GM23248 (cell line): Measurements from ENCODE around the gene TARBP2. TPM values are rescaled to one million over a fixed set of nuclear protein-coding genes. Genes with fewer than 3 reads are reported as not detected.

Experiments
- DNase-seq: peaks from one replicate; pipeline ENCODE4 v3.0.0-alpha.2; 2015
- H2AFZ ChIP-seq: fragments of 200-600 bp; sonication (generic); 2 replicates; pipeline ENCODE4 v1.6.1; 2016; ENCODE audit warnings: antibody characterized with exemption
- H3F3A ChIP-seq: fragments of 200-600 bp; sonication (generic); 2 replicates; pipeline ENCODE4 v1.6.1; 2016; ENCODE audit warnings: mild to moderate bottlenecking, antibody characterized with exemption, mixed run types; ENCODE audit not compliant: insufficient read depth
- H3K27ac ChIP-seq: fragments of 200-600 bp; sonication (generic); 2 replicates; pipeline ENCODE4 v1.5.1; 2016; ENCODE audit warnings: mild to moderate bottlenecking
- H3K27me3 ChIP-seq: fragments of 200-600 bp; sonication (generic); replicated peaks from 2 replicates; pipeline ENCODE4 v1.6.1; 2016; ENCODE audit warnings: mild to moderate bottlenecking; ENCODE audit not compliant: insufficient read depth
- H3K36me3 ChIP-seq: fragments of 200-600 bp; sonication (generic); 2 replicates; pipeline ENCODE4 v1.6.1; 2016; ENCODE audit warnings: low read depth, mild to moderate bottlenecking
- H3K4me1 ChIP-seq: fragments of 200-600 bp; sonication (generic); 2 replicates; pipeline ENCODE4 v1.6.1; 2016; ENCODE audit warnings: mild to moderate bottlenecking; ENCODE audit not compliant: insufficient read depth
- H3K4me2 ChIP-seq: fragments of 200-600 bp; sonication (generic); one replicate; pipeline ENCODE4 v1.6.1; 2016; ENCODE audit warnings: mild to moderate bottlenecking; ENCODE audit not compliant: unreplicated experiment
- H3K4me3 ChIP-seq: fragments of 200-600 bp; sonication (generic); 2 replicates; pipeline ENCODE4 v1.5.1; 2016; ENCODE audit warnings: mild to moderate bottlenecking
- H3K79me2 ChIP-seq: fragments of 200-600 bp; sonication (generic); 2 replicates; pipeline ENCODE4 v1.6.1; 2016; ENCODE audit warnings: mild to moderate bottlenecking; ENCODE audit not compliant: insufficient read depth
- H3K9ac ChIP-seq: fragments of 200-600 bp; sonication (generic); 2 replicates; pipeline ENCODE4 v1.6.1; 2016; ENCODE audit warnings: mild to moderate bottlenecking
- H3K9me2 ChIP-seq: fragments of 200-600 bp; sonication (generic); 2 replicates; pipeline ENCODE4 v1.6.1; 2016; ENCODE audit warnings: mixed run types, mild to moderate bottlenecking, moderate library complexity; ENCODE audit not compliant: insufficient read depth
- H3K9me3 ChIP-seq: fragments of 200-600 bp; sonication (generic); one replicate; pipeline ENCODE4 v1.6.1; 2017; ENCODE audit warnings: low read depth
- H4K20me1 ChIP-seq: fragments of 200-600 bp; sonication (generic); 2 replicates; pipeline ENCODE4 v1.6.0; 2016; ENCODE audit not compliant: insufficient read depth
- EZH2 ChIP-seq: fragments of 200-600 bp; sonication (generic); IDR thresholded peaks from 2 replicates; pipeline ENCODE4 v1.6.1; 2018; ENCODE audit warnings: antibody characterized with exemption, mild to moderate bottlenecking; ENCODE audit not compliant: insufficient read depth, poor library complexity, severe bottlenecking
- EZH2phosphoT487 ChIP-seq: fragments of 200-600 bp; sonication (generic); IDR thresholded peaks from 2 replicates; pipeline ENCODE4 v1.6.1; 2018; ENCODE audit warnings: antibody characterized with exemption, moderate library complexity, mild to moderate bottlenecking, low read depth; ENCODE audit not compliant: insufficient read depth
- WGBS, 2 experiments: methylation state at CpG; one replicate each; pipeline ENCODE4 v1.1.6; 2015 to 2017; ENCODE audit warnings: low lambda C conversion rate in 2 of 2, low coverage in 1 of 2; ENCODE audit errors: missing lambda C conversion rate in 2 of 2; 5-methylcytosine and 5-hydroxymethylcytosine counted together
- in situ Hi-C: fragments of 300-500 bp; cut with MboI; formaldehyde crosslinking; loops from 2 replicates; pipeline ENCODE4 v1.15.0; 2020
- polyA plus RNA-seq: library from polyadenylated mRNA; unstranded; fragments of >200 nt; fragmentation: Nextera tagmentation; extraction: Ambion mirVana; gene quantifications from 2 replicates; pipeline ENCODE4 v1.2.1, GENCODE V29; 2016
- total RNA-seq: library from RNA; depleted of rRNA; stranded (reverse); fragments of >200 nt; shearing (Covaris generic); gene quantifications from 2 replicates; pipeline ENCODE4 v1.2.3, GENCODE V29; 2014

Gene TARBP2
- total and polyA plus RNA-seq, 2 experiments from 2014 or later = 36.0 to 40.1 TPM

- DNase-seq = no peak
- 82 to 83% methylated on average over 10 of the region's 10 CpGs for WGBS, 2 experiments
- H3K4me3 ChIP-seq = no peak overlapping the region
- H3K9me3 ChIP-seq = no peaks in the 10 kb centered on the region
- H3F3A ChIP-seq = peaks cover 41% of the 10 kb centered on the region
- H3K9me2 ChIP-seq = no peaks in the 10 kb centered on the region
- H2AFZ ChIP-seq = no peak overlapping the region
- H3K27ac ChIP-seq = peak overlapping the region; percentile 15; the same call in 1 of the 2 replicates
- in situ Hi-C loops = no loop called here
- H3K27me3 ChIP-seq = no peaks in the 10 kb centered on the region
- no peak overlapping the region for H3K4me2 ChIP-seq
- peaks cover 29% of the 10 kb centered on the region for H3K36me3 ChIP-seq
- peaks cover 24% of the 10 kb centered on the region for H3K79me2 ChIP-seq
- peaks cover 7% of the 10 kb centered on the region; the same call in 1 of the 2 replicates for H4K20me1 ChIP-seq
- H3K9ac ChIP-seq = no peak overlapping the region
- no peak for TF ChIP-seq EZH2
- no peak for TF ChIP-seq EZH2phosphoT487
- peaks cover 20% of the 10 kb centered on the region for H3K4me1 ChIP-seq
These were observed 16.2 kb upstream of the TARBP2 start for GRCh38 chr12:53484686-53485575.

DNA sequence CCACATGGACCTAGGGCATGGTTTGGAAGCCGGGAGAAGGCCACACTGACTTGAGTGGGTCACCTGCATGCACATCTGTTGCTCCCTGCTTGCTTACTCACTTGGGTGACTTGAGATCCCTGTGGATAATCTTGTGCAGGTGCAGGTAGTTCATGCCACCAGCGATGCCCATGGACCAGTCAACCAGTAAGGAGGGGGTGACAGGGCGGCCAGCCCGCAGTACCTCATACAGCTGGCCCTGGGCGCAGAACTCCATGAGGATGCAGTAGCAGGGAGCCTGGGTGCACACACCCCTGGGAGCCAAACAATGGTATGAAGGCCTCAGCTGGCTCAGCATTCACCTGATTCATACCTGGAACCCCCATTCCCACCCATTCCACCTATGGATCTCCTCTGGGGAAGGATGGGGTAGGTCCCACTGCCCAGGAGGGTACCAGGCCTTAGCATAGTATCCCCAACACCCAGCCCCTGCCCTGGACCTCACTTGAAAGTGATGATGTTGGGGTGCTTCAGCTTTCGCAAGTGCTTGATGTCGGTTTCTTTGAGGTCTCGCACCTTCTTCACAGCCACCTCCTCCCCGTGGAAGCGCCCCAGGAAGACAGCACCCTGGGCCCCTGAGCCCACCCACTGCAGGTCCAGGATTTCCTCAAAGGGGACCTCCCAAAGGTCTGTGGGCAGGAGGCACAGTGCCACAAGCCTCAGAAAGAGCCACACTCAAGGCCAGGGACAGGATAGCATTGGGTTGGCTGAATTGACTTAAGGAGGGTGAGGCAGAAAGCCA is 14.9 kb upstream of the TARBP2 start:
- H4K20me1 ChIP-seq = peaks cover 7% of the 10 kb centered on the region; the same call in 1 of the 2 replicates
- DNase-seq = no peak

GRCh38 chr12:53486736-53487487 is 14.2 kb upstream of the TARBP2 start:
- no peak for TF ChIP-seq EZH2phosphoT487
- TF ChIP-seq EZH2 = no peak
- 75 to 79% methylated on average over 17 of the region's 17 CpGs for WGBS, 2 experiments
- H3K9me2 ChIP-seq = no peaks in the 10 kb centered on the region
- peaks cover 32% of the 10 kb centered on the region for H3K79me2 ChIP-seq
- H3K4me3 ChIP-seq = no peak overlapping the region
- H3K27ac ChIP-seq = no peak overlapping the region
- H3F3A ChIP-seq = peaks cover 23% of the 10 kb centered on the region
- no peaks in the 10 kb centered on the region for H3K9me3 ChIP-seq
- no peak overlapping the region for H3K9ac ChIP-seq
- peaks cover under 1% of the 10 kb centered on the region for H3K4me1 ChIP-seq
- no peaks in the 10 kb centered on the region for H3K27me3 ChIP-seq
- no peak overlapping the region for H3K4me2 ChIP-seq
- DNase-seq = no peak
- peaks cover 4% of the 10 kb centered on the region; the same call in 1 of the 2 replicates for H4K20me1 ChIP-seq
- in situ Hi-C loops = no loop called here
- H3K36me3 ChIP-seq = peaks cover 16% of the 10 kb centered on the region
- no peak overlapping the region for H2AFZ ChIP-seq

More for the DNA sequence above, 14.9 kb upstream of the TARBP2 start:
- Histone ChIP-seq H3K36me3 (peaks cover 20% of the 10 kb centered on the region), H3K9ac (no peak overlapping the region), H3F3A (peaks cover 31% of the 10 kb centered on the region), H2AFZ (no peak overlapping the region), H3K9me2 (no peaks in the 10 kb centered on the region), H3K9me3 (no peaks in the 10 kb centered on the region), H3K27me3 (no peaks in the 10 kb centered on the region), H3K4me1 (peaks cover 8% of the 10 kb centered on the region), H3K4me3 (no peak overlapping the region), H3K4me2 (no peak overlapping the region), H3K27ac (no peak overlapping the region), H3K79me2 (peaks cover 28% of the 10 kb centered on the region)
- 89 to 92% methylated on average over 10 of the region's 10 CpGs for WGBS, 2 experiments
- in situ Hi-C loops = no loop called here
- TF ChIP-seq EZH2 (no peak), EZH2phosphoT487 (no peak)

DNA sequence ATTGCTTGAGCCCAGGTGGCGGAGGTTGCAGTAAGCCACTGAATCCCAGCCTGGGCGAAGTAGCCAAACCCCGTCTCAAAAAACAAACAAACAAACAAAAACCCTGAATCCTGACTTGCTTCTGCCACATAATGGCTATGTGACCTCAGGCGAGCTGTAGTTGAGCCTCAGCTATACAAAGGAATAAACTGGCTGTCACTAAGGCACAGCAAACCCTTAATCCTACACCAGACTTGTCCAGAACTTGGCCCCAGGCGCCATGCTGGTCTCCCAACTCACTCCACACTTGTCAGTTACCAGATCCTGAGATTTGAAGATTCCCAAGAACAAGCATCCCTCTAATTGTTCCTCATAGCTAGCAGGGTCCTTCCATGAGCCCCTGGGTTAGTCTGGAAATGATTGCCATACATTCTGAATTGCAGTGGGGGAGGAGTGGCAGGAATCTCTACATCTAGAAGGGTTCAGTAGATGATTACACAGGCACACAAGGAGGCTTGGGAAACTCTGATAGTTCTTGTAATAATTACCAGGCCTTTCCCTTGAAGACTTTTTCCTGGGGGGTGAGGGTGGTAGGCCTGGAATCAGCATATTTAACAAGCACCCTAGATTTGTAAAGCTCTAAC is 11.7 kb upstream of the TARBP2 start:
- Histone ChIP-seq H3K79me2 (peaks cover 42% of the 10 kb centered on the region), H4K20me1 (no peaks in the 10 kb centered on the region), H3K27me3 (no peaks in the 10 kb centered on the region), H3K4me1 (peaks cover 9% of the 10 kb centered on the region; the same call in 1 of the 2 replicates), H3K36me3 (no peaks in the 10 kb centered on the region), H3K4me3 (no peak overlapping the region), H3K9me2 (no peaks in the 10 kb centered on the region), H3K9ac (no peak overlapping the region), H3K27ac (no peak overlapping the region), H3K4me2 (no peak overlapping the region), H3F3A (peaks cover 5% of the 10 kb centered on the region), H3K9me3 (no peaks in the 10 kb centered on the region), H2AFZ (no peak overlapping the region)
- WGBS, 2 experiments = 89 to 97% methylated on average over 5 of the region's 5 CpGs
- no peak for DNase-seq
- in situ Hi-C loops = no loop called here
- TF ChIP-seq EZH2 (no peak), EZH2phosphoT487 (no peak)
